OCI-LY3 (cell line): ENCODE measurements around the gene ZC3H10.
A peak's percentile ranks its signal among the peaks of the same experiment; 100 is the strongest.

Experiments used
- H2AFZ ChIP-seq: fragments of 200-600, 300-600 bp; shearing (Covaris generic); 2 replicates; pipeline ENCODE4 v1.6.0; 2014; ENCODE audit warnings: antibody characterized with exemption, low read depth, low read length
- H3K27ac ChIP-seq: fragments of 200-600, 300-600 bp; sonication (generic); 2 replicates; pipeline ENCODE4 v1.5.1; 2014; ENCODE audit warnings: mild to moderate bottlenecking, low read length, moderate library complexity, mixed read lengths
- H3K27me3 ChIP-seq: fragments of 200-600, 300-600 bp; sonication (generic); 2 replicates; pipeline ENCODE4 v1.6.1; 2014; ENCODE audit warnings: low read depth, low read length, mixed read lengths
- H3K36me3 ChIP-seq: fragments of 200-600, 300-600 bp; sonication (generic); replicated peaks from 2 replicates; pipeline ENCODE3; 2014; ENCODE audit warnings: low read depth, low read length, mixed read lengths
- H3K4me1 ChIP-seq: fragments of 300-600, 200-600 bp; sonication (generic); 2 replicates; pipeline ENCODE4 v1.6.1; 2014; ENCODE audit warnings: low read length, mixed read lengths
- H3K4me2 ChIP-seq: fragments of 200-600, 300-600 bp; sonication (generic); 2 replicates; pipeline ENCODE4 v1.6.1; 2014; ENCODE audit warnings: low read length, mixed read lengths
- H3K4me3 ChIP-seq: fragments of 300-600, 200-600 bp; sonication (generic); 2 replicates; pipeline ENCODE4 v1.5.1; 2014; ENCODE audit warnings: antibody characterized with exemption, mild to moderate bottlenecking, low read length, moderate library complexity
- H3K79me2 ChIP-seq: fragments of 300-600, 200-600 bp; shearing (Covaris generic); 2 replicates; pipeline ENCODE4 v1.6.1; 2014; ENCODE audit warnings: mild to moderate bottlenecking, low read length, mixed read lengths
- H3K9ac ChIP-seq: fragments of 300-600, 200-600 bp; shearing (Covaris generic); 2 replicates; pipeline ENCODE4 v1.6.0; 2014; ENCODE audit warnings: mild to moderate bottlenecking, low read length, moderate library complexity
- H3K9me3 ChIP-seq: fragments of 200-600, 300-600 bp; shearing (Covaris generic); 2 replicates; pipeline ENCODE4 v1.6.1; 2014; ENCODE audit warnings: low read length, mixed read lengths; ENCODE audit not compliant: insufficient read depth
- H4K20me1 ChIP-seq: fragments of 200-600, 300-600 bp; sonication (generic); 2 replicates; pipeline ENCODE4 v1.6.1; 2016; ENCODE audit warnings: low read length, mixed read lengths; ENCODE audit not compliant: insufficient read depth
- CTCF ChIP-seq: fragments of 200-600, 300-600 bp; sonication (generic); IDR thresholded peaks from 2 replicates; pipeline ENCODE4 v1.5.1; 2014; ENCODE audit warnings: antibody characterized with exemption, low read length, low read depth
- EZH2phosphoT487 ChIP-seq: fragments of 200-600 bp; shearing (Covaris generic); IDR thresholded peaks from 2 replicates; pipeline ENCODE4 v1.6.1; 2018; ENCODE audit warnings: antibody characterized with exemption, mixed run types, low read depth

Gene ZC3H10

GRCh38 chr12:56081393-56082347, 36.4 kb upstream of the ZC3H10 start:
- Histone ChIP-seq H4K20me1 (no peaks in the 10 kb centered on the region), H2AFZ (no peak overlapping the region), H3K79me2 (no peaks in the 10 kb centered on the region), H3K27ac (no peak overlapping the region), H3K36me3 (no peaks in the 10 kb centered on the region), H3K4me1 (no peaks in the 10 kb centered on the region), H3K4me2 (no peak overlapping the region), H3K9ac (no peak overlapping the region), H3K4me3 (no peak overlapping the region), H3K9me3 (no peaks in the 10 kb centered on the region), H3K27me3 (peaks cover 33% of the 10 kb centered on the region)
- no peak for TF ChIP-seq CTCF
- no peak for TF ChIP-seq EZH2phosphoT487

GRCh38 chr12:56082382-56082781, 35.7 kb upstream of the ZC3H10 start:
- TF ChIP-seq EZH2phosphoT487 (no peak), CTCF (no peak)
- H2AFZ ChIP-seq, result no peak overlapping the region
- H3K4me2 ChIP-seq, result no peak overlapping the region
- H3K36me3 ChIP-seq, result no peaks in the 10 kb centered on the region
- H3K4me1 ChIP-seq, result no peaks in the 10 kb centered on the region
- no peaks in the 10 kb centered on the region for H3K79me2 ChIP-seq
- no peaks in the 10 kb centered on the region for H4K20me1 ChIP-seq
- peaks cover 33% of the 10 kb centered on the region for H3K27me3 ChIP-seq
- H3K4me3 ChIP-seq, result no peak overlapping the region
- no peak overlapping the region for H3K9ac ChIP-seq
- H3K9me3 ChIP-seq, result no peaks in the 10 kb centered on the region
- H3K27ac ChIP-seq, result no peak overlapping the region

- no peak overlapping the region for H3K27ac ChIP-seq
- no peaks in the 10 kb centered on the region for H3K79me2 ChIP-seq
- no peaks in the 10 kb centered on the region for H3K4me1 ChIP-seq
- H3K27me3 ChIP-seq, result peaks cover 33% of the 10 kb centered on the region
- no peaks in the 10 kb centered on the region for H4K20me1 ChIP-seq
- no peaks in the 10 kb centered on the region for H3K9me3 ChIP-seq
- H3K4me3 ChIP-seq, result no peak overlapping the region
- H3K9ac ChIP-seq, result no peak overlapping the region
- TF ChIP-seq EZH2phosphoT487, result no peak
- TF ChIP-seq CTCF, result no peak
- no peak overlapping the region for H2AFZ ChIP-seq
- no peak overlapping the region for H3K4me2 ChIP-seq
- no peaks in the 10 kb centered on the region for H3K36me3 ChIP-seq
Measured at GRCh38 chr12:56082967-56083366, 35.1 kb upstream of the ZC3H10 start.

- no peak overlapping the region for H3K4me2 ChIP-seq
- no peaks in the 10 kb centered on the region for H4K20me1 ChIP-seq
- no peak overlapping the region for H2AFZ ChIP-seq
- peaks cover 33% of the 10 kb centered on the region for H3K27me3 ChIP-seq
- no peak overlapping the region for H3K9ac ChIP-seq
- H3K79me2 ChIP-seq, result no peaks in the 10 kb centered on the region
- TF ChIP-seq EZH2phosphoT487 (no peak), CTCF (peak; percentile 43)
- no peaks in the 10 kb centered on the region for H3K36me3 ChIP-seq
- no peak overlapping the region for H3K27ac ChIP-seq
- H3K4me3 ChIP-seq, result no peak overlapping the region
- H3K4me1 ChIP-seq, result no peaks in the 10 kb centered on the region
- no peaks in the 10 kb centered on the region for H3K9me3 ChIP-seq
Measured at GRCh38 chr12:56084958-56085543, 33.0 kb upstream of the ZC3H10 start.
